GM12878 (cell line): ENCODE measurements around the gene DNAH1. TPM values are rescaled to one million over a fixed set of nuclear protein-coding genes. Genes with fewer than 3 reads are reported as not detected.

Experiments used
- ATAC-seq: fragments of 200-7000 bp; cut with Tn5 transposase; 3 replicates; pipeline ENCODE4 v1.9.1; 2020; ENCODE audit warnings: mild to moderate bottlenecking, moderate library complexity
- BruUV-seq: library from RNA; stranded (reverse); fragments of 400-500 nt; replicated peaks from 2 replicates; lab custom pipeline; 2021; lab: Mats Ljungman, UMichigan
- CTCF ChIA-PET: fragments of 300-600 bp; sonication (Branson Sonifier 250); formaldehyde crosslinking; extraction: SDS; loops from one replicate; lab custom pipeline; 2021; ENCODE audit warnings: inconsistent platforms; lab: Yijun Ruan, JAX
- POLR2A ChIA-PET: fragments of 350-600 bp; formaldehyde crosslinking; extraction: SDS; loops from one replicate; lab custom pipeline; 2021; ENCODE audit warnings: inconsistent platforms; lab: Charles Lee
- RAD21 ChIA-PET: fragments of 300-600 bp; sonication (Branson Sonifier 250); formaldehyde crosslinking; loops from one replicate; lab custom pipeline; 2023; ENCODE audit warnings: antibody characterized with exemption; ENCODE audit not compliant: unreplicated experiment; lab: Charles Lee
- SMC1A ChIA-PET: fragments of 300-600 bp; sonication (Branson Sonifier 250); formaldehyde crosslinking; loops from one replicate; lab custom pipeline; 2023; ENCODE audit not compliant: unreplicated experiment, uncharacterized antibody; lab: Charles Lee
- DNase-seq: peaks from one replicate; pipeline ENCODE4 v3.0.0-alpha.2; 2011; ENCODE audit warnings: low read depth, low spot score
- FAIRE-seq: peaks from 3 replicates; lab custom pipeline; 2011; peaks lifted over from hg19 to GRCh38; lab: Jason Lieb, UNC
- H2AFZ ChIP-seq: 2 replicates; pipeline ENCODE4 v1.6.0; 2011; ENCODE audit warnings: low read depth, low read length, control low read depth; ENCODE audit not compliant: control insufficient read depth
- H3K27ac ChIP-seq: 2 replicates; pipeline ENCODE4 v1.5.1; 2011; ENCODE audit warnings: control low read depth; ENCODE audit not compliant: control insufficient read depth, insufficient read depth
- H3K27me3 ChIP-seq, 2 experiments: replicated peaks in 1 of 2; 2 replicates each; pipeline versions ENCODE4 v1.6.0 to v1.6.1; 2011; ENCODE audit warnings: low read length in 1 of 2; ENCODE audit not compliant: control insufficient read depth in 2 of 2, insufficient read depth in 2 of 2
- H3K36me3 ChIP-seq, 2 experiments: 2 replicates each; pipeline ENCODE4 v1.5.1; 2011; ENCODE audit warnings: low read length in 1 of 2; ENCODE audit not compliant: control insufficient read depth in 2 of 2, insufficient read depth in 2 of 2
- H3K4me1 ChIP-seq: 2 replicates; pipeline ENCODE4 v1.6.1; 2011; ENCODE audit warnings: mild to moderate bottlenecking, low read length, moderate library complexity, mixed read lengths; ENCODE audit not compliant: control insufficient read depth, insufficient read depth
- H3K4me2 ChIP-seq: 2 replicates; pipeline ENCODE4 v1.6.0; 2011; ENCODE audit warnings: control low read depth; ENCODE audit not compliant: control insufficient read depth, insufficient read depth
- H3K4me3 ChIP-seq: fragments of 200-600 bp; sonication (generic); 2 replicates; pipeline ENCODE4 v1.5.1; 2016
- H3K79me2 ChIP-seq: 2 replicates; pipeline ENCODE4 v1.6.0; 2011; ENCODE audit warnings: low read length; ENCODE audit not compliant: control insufficient read depth, insufficient read depth
- H3K9ac ChIP-seq: 2 replicates; pipeline ENCODE4 v1.8.0; 2011; ENCODE audit warnings: low read length, control low read depth, mixed read lengths; ENCODE audit not compliant: control insufficient read depth, insufficient read depth
- H3K9me3 ChIP-seq: replicated peaks from 3 replicates; pipeline ENCODE4 v1.5.1; 2011; ENCODE audit warnings: mild to moderate bottlenecking, low read length; ENCODE audit not compliant: control insufficient read depth, insufficient read depth
- H4K20me1 ChIP-seq: 2 replicates; pipeline ENCODE4 v1.6.0; 2011; ENCODE audit not compliant: control insufficient read depth, insufficient read depth
- MTA2 ChIP-seq: fragments of 450-650 bp; IDR thresholded peaks from 2 replicates; pipeline ENCODE4 v1.6.1; 2016; ENCODE audit warnings: low read depth, mild to moderate bottlenecking, moderate library complexity
- REST ChIP-seq: IDR thresholded peaks from 2 replicates; pipeline ENCODE4 v1.6.1; 2012; ENCODE audit warnings: mild to moderate bottlenecking, low read depth, low read length
- ZBTB33 ChIP-seq: fragments of 450-650 bp; IDR thresholded peaks from 2 replicates; pipeline ENCODE4 v1.6.1; 2017; ENCODE audit warnings: mild to moderate bottlenecking
- WGBS: methylation state at CpG from one replicate; pipeline ENCODE4 v1.1.6; 2016; ENCODE audit warnings: low lambda C conversion rate; ENCODE audit not compliant: insufficient replicate concordance, insufficient coverage; ENCODE audit errors: missing lambda C conversion rate; 5-methylcytosine and 5-hydroxymethylcytosine counted together
- in situ Hi-C: fragments of 300-500 bp; cut with MboI; formaldehyde crosslinking; loops from 9 replicates; pipeline ENCODE4 v1.14.3; 2018; ENCODE audit warnings: mixed read lengths
- intact Hi-C: fragments of 100-400 bp; cut with micrococcal nuclease; formaldehyde crosslinking; loops from one replicate; pipeline ENCODE4 v1.14.2; 2022; ENCODE audit not compliant: unreplicated experiment
- polyA plus RNA-seq, 11 experiments: library from polyadenylated mRNA; depleted of rRNA in 4 of 11; unstranded in 6 of 11; stranded (reverse) in 5 of 11; fragments of >200 nt; fragmentation: Nextera tagmentation in 4 of 11; fragmentation: Illumina TruSeq in 1 of 11; extraction: Ambion mirVana in 4 of 11; extraction: Trizol in 1 of 11; gene quantifications; 1 replicate in 1 of 11; 2 replicates in 10 of 11; pipeline versions ENCODE4 v1.2.1 to v1.2.3, GENCODE V29; 2011 to 2016; ENCODE audit warnings: inconsistent platforms in 2 of 11, missing spikeins in 2 of 11, low read depth in 1 of 11
- total RNA-seq, 4 experiments: library from RNA; depleted of rRNA in 3 of 4; stranded (reverse); fragments of >200 nt in 3 of 4; fragmentation: Illumina TruSeq in 1 of 4; extraction: Trizol in 1 of 4; gene quantifications; 2 replicates each; pipeline versions ENCODE4 v1.2.1 to v1.2.3, GENCODE V29; 2013 to 2021

DNAH1 gene
- total and polyA plus RNA-seq, 10 of the 15 experiments (the other 5 are each of a cell fraction or from before 2014, with no cell fraction given): 0.31 to 5.8 (median 2.7) TPM

- RAD21 ChIA-PET: no interaction called here
- peak; percentile 95 for TF ChIP-seq ZBTB33
- TF ChIP-seq REST: no peak
- peak; percentile 46; the same call in 1 of the 2 replicates for TF ChIP-seq MTA2
- no TSS peak for BruUV-seq
Measured at GRCh38 chr3:52302426-52303145, 13.5 kb upstream of the DNAH1 start.

More at GRCh38 chr3:52302426-52303145, 13.5 kb upstream of the DNAH1 start:
- intact Hi-C loops (no loop called here), in situ Hi-C loops (no loop called here)
- Histone ChIP-seq H3K79me2 (no peaks in the 10 kb centered on the region), H4K20me1 (no peaks in the 10 kb centered on the region), H3K27me3 (no peaks in the 10 kb centered on the region), H3K9ac (no peak overlapping the region), H3K27ac (no peak overlapping the region), H2AFZ (no peak overlapping the region), H3K4me1 (peaks cover 14% of the 10 kb centered on the region), H3K9me3 (no peaks in the 10 kb centered on the region), H3K36me3 (no peaks in the 10 kb centered on the region; a peak in 1 of 4 replicates), H3K4me2 (no peak overlapping the region), H3K4me3 (no peak overlapping the region)
- CTCF ChIA-PET: interaction anchor here (2.7 kb wide), 1 partner anchor 9 kb away, joined by 19 read pairs; no protein-coding TSS in a partner anchor
- SMC1A ChIA-PET: no interaction called here
- DNase-seq (no peak), FAIRE-seq (no peak), ATAC-seq (no peak)
- WGBS: 75% methylated on average over 12 of the region's 12 CpGs
- POLR2A ChIA-PET: no interaction called here
